Astrocyte (in vitro differentiated cells and primary cell): ENCODE measurements around the gene AK8. TPM values are rescaled to one million over a fixed set of nuclear protein-coding genes. Genes with fewer than 3 reads are reported as not detected.

ENCODE experiments used
- DNase-seq: peaks from one replicate; pipeline ENCODE4 v3.0.0-alpha.2; 2010; ENCODE audit warnings: low read depth
- FAIRE-seq: peaks from 2 replicates; lab custom pipeline; 2011; peaks lifted over from hg19 to GRCh38; lab: Jason Lieb, UNC
- H2AFZ ChIP-seq: 2 replicates; pipeline ENCODE4 v1.6.0; 2012; ENCODE audit warnings: low read depth, low read length, inconsistent platforms
- H3K27ac ChIP-seq: 2 replicates; pipeline ENCODE4 v1.5.1; 2011; ENCODE audit warnings: low read depth, low read length, inconsistent platforms
- H3K27me3 ChIP-seq: 2 replicates; pipeline ENCODE4 v1.6.0; 2011; ENCODE audit warnings: low read length, inconsistent platforms; ENCODE audit not compliant: insufficient read depth
- H3K36me3 ChIP-seq: 2 replicates; pipeline ENCODE4 v1.5.1; 2011; ENCODE audit warnings: low read length, inconsistent platforms; ENCODE audit not compliant: insufficient read depth
- H3K4me1 ChIP-seq: 2 replicates; pipeline ENCODE4 v1.5.1; 2011; ENCODE audit warnings: low read length, inconsistent platforms; ENCODE audit not compliant: insufficient read depth
- H3K4me2 ChIP-seq: 2 replicates; pipeline ENCODE4 v1.6.0; 2012; ENCODE audit warnings: low read length, inconsistent platforms
- H3K4me3 ChIP-seq: 2 replicates; pipeline ENCODE4 v1.5.1; 2011; ENCODE audit warnings: low read depth, mild to moderate bottlenecking, low read length, inconsistent platforms; ENCODE audit not compliant: insufficient read depth
- H3K79me2 ChIP-seq: 2 replicates; pipeline ENCODE4 v1.6.0; 2012; ENCODE audit warnings: mild to moderate bottlenecking, low read length, inconsistent platforms; ENCODE audit not compliant: insufficient read depth
- H3K9ac ChIP-seq: 2 replicates; pipeline ENCODE4 v1.6.0; 2012; ENCODE audit warnings: mild to moderate bottlenecking, low read length, inconsistent platforms
- H3K9me3 ChIP-seq: 2 replicates; pipeline ENCODE4 v1.5.1; 2012; ENCODE audit warnings: low read depth, mild to moderate bottlenecking, low read length, inconsistent platforms; ENCODE audit not compliant: insufficient read depth
- H4K20me1 ChIP-seq: 2 replicates; pipeline ENCODE4 v1.6.0; 2012; ENCODE audit warnings: low read length, inconsistent platforms; ENCODE audit not compliant: insufficient read depth
- H3K27ac Mint-ChIP-seq: one replicate; pipeline ENCODE4 v1.8.0; 2021; ENCODE audit warnings: mild to moderate bottlenecking, mixed read lengths; ENCODE audit not compliant: unreplicated experiment
- H3K27me3 Mint-ChIP-seq: one replicate; pipeline ENCODE4 v1.8.0; 2021; ENCODE audit warnings: low read depth, mixed read lengths; ENCODE audit not compliant: unreplicated experiment
- H3K36me3 Mint-ChIP-seq: one replicate; pipeline ENCODE4 v1.8.0; 2021; ENCODE audit warnings: low read depth, mixed read lengths; ENCODE audit not compliant: unreplicated experiment
- H3K4me1 Mint-ChIP-seq: one replicate; pipeline ENCODE4 v1.8.0; 2021; ENCODE audit warnings: low read depth, mixed read lengths; ENCODE audit not compliant: unreplicated experiment
- H3K4me3 Mint-ChIP-seq: one replicate; pipeline ENCODE4 v1.8.0; 2021; ENCODE audit warnings: mild to moderate bottlenecking, moderate library complexity, mixed read lengths; ENCODE audit not compliant: unreplicated experiment
- H3K9me3 Mint-ChIP-seq: one replicate; pipeline ENCODE4 v1.8.0; 2021; ENCODE audit warnings: mild to moderate bottlenecking, mixed read lengths; ENCODE audit not compliant: unreplicated experiment
- EZH2 ChIP-seq: IDR thresholded peaks from 2 replicates; pipeline ENCODE4 v1.6.1; 2012; ENCODE audit warnings: mild to moderate bottlenecking, low read length, inconsistent platforms; ENCODE audit not compliant: insufficient read depth
- total RNA-seq: library from RNA; stranded (reverse); gene quantifications from 2 replicates; pipeline ENCODE4 v1.2.1, GENCODE V29; 2021
- TF ChIP-seq, protein P1 (sequence below): IDR thresholded peaks from 2 replicates; pipeline ENCODE4 v1.5.1; 2011; ENCODE audit warnings: low read depth, mild to moderate bottlenecking, inconsistent platforms, low read length, moderate library complexity; ENCODE audit not compliant: insufficient read depth

AK8 gene
- total RNA-seq, 1 donor from 2014 or later = 0.27 TPM

DNA sequence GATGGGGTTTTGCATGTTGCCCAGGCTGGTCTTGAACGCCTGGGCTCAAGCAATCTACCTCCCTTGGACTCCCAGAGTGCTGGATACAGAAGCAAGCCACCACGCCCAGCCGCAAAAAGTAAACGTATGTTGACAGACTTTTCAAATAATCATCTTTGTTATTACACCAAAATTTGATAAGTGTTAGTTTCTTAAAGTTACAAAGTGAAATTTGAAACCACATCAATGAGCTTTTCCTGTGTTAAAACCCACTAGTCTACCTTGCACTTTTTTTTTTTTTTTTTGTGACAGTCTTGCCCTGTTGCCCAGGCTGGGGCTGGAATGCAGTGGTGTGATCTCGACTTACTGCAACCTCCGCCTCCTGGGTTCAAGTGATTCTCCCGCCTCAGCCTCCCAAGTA lies 30.6 kb upstream of the AK8 start:
- H3K36me3 Mint-ChIP-seq = peaks cover 21% of the 10 kb centered on the region
- H3K36me3 ChIP-seq = peaks cover 33% of the 10 kb centered on the region
- H3K27me3 Mint-ChIP-seq = no peaks in the 10 kb centered on the region
- no peak overlapping the region for H3K9ac ChIP-seq
- H3K9me3 Mint-ChIP-seq = no peaks in the 10 kb centered on the region
- H3K79me2 ChIP-seq = no peaks in the 10 kb centered on the region
- no peaks in the 10 kb centered on the region for H3K4me1 ChIP-seq
- TF ChIP-seq, protein P1, sequence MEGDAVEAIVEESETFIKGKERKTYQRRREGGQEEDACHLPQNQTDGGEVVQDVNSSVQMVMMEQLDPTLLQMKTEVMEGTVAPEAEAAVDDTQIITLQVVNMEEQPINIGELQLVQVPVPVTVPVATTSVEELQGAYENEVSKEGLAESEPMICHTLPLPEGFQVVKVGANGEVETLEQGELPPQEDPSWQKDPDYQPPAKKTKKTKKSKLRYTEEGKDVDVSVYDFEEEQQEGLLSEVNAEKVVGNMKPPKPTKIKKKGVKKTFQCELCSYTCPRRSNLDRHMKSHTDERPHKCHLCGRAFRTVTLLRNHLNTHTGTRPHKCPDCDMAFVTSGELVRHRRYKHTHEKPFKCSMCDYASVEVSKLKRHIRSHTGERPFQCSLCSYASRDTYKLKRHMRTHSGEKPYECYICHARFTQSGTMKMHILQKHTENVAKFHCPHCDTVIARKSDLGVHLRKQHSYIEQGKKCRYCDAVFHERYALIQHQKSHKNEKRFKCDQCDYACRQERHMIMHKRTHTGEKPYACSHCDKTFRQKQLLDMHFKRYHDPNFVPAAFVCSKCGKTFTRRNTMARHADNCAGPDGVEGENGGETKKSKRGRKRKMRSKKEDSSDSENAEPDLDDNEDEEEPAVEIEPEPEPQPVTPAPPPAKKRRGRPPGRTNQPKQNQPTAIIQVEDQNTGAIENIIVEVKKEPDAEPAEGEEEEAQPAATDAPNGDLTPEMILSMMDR = no peak
- TF ChIP-seq EZH2 = no peak
- no peak overlapping the region for H3K4me3 Mint-ChIP-seq
- H3K4me1 Mint-ChIP-seq = peaks cover 5% of the 10 kb centered on the region
- no peak overlapping the region for H3K4me3 ChIP-seq
- no peaks in the 10 kb centered on the region for H4K20me1 ChIP-seq
- no peaks in the 10 kb centered on the region for H3K9me3 ChIP-seq
- FAIRE-seq (no peak), DNase-seq (no peak)
- H3K27ac Mint-ChIP-seq = no peak overlapping the region
- H3K27ac ChIP-seq = no peak overlapping the region
- H3K4me2 ChIP-seq = no peak overlapping the region
- no peak overlapping the region for H2AFZ ChIP-seq
- no peaks in the 10 kb centered on the region for H3K27me3 ChIP-seq

DNA sequence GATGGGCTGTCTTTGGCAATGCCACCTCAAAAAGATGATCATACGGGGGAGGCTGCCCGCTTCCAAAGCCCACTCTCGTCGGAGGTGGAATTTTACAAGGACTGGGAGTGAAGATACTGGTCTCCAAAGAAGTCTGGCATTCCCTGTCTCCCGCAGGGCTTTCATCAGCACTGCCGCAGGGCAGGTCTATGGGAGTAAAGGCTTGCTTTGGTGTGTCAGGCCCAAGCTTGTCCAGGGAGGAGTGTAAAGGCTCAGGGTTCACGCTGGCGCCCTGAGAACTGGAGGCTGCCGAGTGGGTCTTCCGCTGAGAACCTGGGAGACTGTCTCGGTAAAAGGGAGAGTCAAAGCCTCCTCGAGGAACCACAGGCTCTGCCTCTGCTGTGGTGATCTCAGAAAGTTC lies 27.6 kb upstream of the AK8 start:
- Mint-ChIP-seq H3K4me3 (no peak overlapping the region), H3K27me3 (no peaks in the 10 kb centered on the region), H3K4me1 (peaks cover 5% of the 10 kb centered on the region), H3K27ac (no peak overlapping the region), H3K36me3 (peaks cover 23% of the 10 kb centered on the region), H3K9me3 (no peaks in the 10 kb centered on the region)
- peaks cover 10% of the 10 kb centered on the region for H4K20me1 ChIP-seq
- H3K27ac ChIP-seq = no peak overlapping the region
- TF ChIP-seq EZH2 = no peak
- TF ChIP-seq, protein P1 = no peak
- no peak overlapping the region for H3K9ac ChIP-seq
- H3K79me2 ChIP-seq = no peaks in the 10 kb centered on the region
- FAIRE-seq (no peak), DNase-seq (no peak)
- no peaks in the 10 kb centered on the region for H3K4me1 ChIP-seq
- H3K4me2 ChIP-seq = no peak overlapping the region
- no peaks in the 10 kb centered on the region for H3K27me3 ChIP-seq
- no peak overlapping the region for H2AFZ ChIP-seq
- no peak overlapping the region for H3K4me3 ChIP-seq
- H3K36me3 ChIP-seq = peaks cover 30% of the 10 kb centered on the region
- H3K9me3 ChIP-seq = no peaks in the 10 kb centered on the region

DNA sequence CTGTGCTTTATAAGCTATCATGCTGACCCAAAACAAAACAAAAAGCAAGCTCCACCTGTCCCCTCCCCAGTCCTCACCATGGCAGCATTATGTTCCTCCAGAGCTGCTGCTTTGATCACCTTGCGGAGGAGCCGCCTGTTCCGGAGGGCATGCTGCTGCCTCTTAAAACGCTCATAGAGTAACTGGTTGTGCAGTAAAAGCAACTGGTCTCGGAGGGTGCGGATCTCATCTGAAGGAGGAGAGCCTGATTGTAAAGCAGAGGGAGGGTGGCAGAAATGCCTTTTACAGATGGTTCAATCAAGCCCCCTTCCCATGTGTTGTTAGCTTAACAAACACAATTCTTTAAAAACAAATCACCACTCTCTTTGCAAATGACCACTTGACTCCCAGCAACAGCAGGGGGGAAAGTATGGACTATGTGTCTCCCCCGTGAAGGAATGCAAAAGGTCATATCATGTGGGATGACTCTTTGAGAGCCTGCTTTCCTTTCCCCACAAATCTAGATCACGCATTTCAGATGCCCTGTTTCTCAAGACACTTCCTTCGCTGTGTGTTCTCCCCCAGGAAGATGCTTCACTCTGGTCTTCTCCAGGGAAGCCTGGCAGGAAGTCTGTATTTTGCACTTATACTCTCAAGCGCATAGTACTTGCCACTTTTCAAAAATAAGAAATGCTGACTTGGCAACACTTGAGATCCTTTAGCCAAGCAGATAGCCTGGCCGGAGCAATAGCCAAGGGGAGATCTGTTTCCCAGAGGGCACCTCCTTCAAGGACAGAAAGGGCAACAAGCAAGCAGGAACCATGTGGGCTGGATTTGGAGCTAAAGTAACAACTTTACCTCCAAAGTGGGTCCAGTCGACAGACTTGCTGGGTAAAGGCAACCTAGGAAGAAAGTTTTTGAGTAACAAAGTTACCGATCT lies 25.7 kb upstream of the AK8 start:
- peaks cover 10% of the 10 kb centered on the region for H4K20me1 ChIP-seq
- H3K9me3 ChIP-seq = no peaks in the 10 kb centered on the region
- Mint-ChIP-seq H3K4me3 (no peak overlapping the region), H3K9me3 (no peaks in the 10 kb centered on the region), H3K27ac (no peak overlapping the region), H3K4me1 (peaks cover 5% of the 10 kb centered on the region), H3K36me3 (peaks cover 24% of the 10 kb centered on the region), H3K27me3 (no peaks in the 10 kb centered on the region)
- no peak overlapping the region for H3K4me3 ChIP-seq
- H3K9ac ChIP-seq = no peak overlapping the region
- FAIRE-seq (no peak), DNase-seq (no peak)
- H3K4me1 ChIP-seq = no peaks in the 10 kb centered on the region
- H3K27me3 ChIP-seq = no peaks in the 10 kb centered on the region
- no peaks in the 10 kb centered on the region for H3K79me2 ChIP-seq
- no peak overlapping the region for H2AFZ ChIP-seq
- no peak for TF ChIP-seq EZH2
- TF ChIP-seq, protein P1 = no peak
- no peak overlapping the region for H3K4me2 ChIP-seq
- H3K36me3 ChIP-seq = peaks cover 23% of the 10 kb centered on the region
- H3K27ac ChIP-seq = no peak overlapping the region
